ENCODE measurements around the gene DNMT1.

GRCh38 chr19:10201176-10201575 is 6.4 kb upstream of the DNMT1 start:
- TF ChIP-seq POLR2A (IDR thresholded peaks at IDR 0.05) (no peak), CTCF (IDR thresholded peaks at IDR 0.05) (no peak)

Data from esophagus squamous epithelium (tissue), 4 donors.